ENCODE measurements around the gene AMD1.

AMD1 gene

DNA sequence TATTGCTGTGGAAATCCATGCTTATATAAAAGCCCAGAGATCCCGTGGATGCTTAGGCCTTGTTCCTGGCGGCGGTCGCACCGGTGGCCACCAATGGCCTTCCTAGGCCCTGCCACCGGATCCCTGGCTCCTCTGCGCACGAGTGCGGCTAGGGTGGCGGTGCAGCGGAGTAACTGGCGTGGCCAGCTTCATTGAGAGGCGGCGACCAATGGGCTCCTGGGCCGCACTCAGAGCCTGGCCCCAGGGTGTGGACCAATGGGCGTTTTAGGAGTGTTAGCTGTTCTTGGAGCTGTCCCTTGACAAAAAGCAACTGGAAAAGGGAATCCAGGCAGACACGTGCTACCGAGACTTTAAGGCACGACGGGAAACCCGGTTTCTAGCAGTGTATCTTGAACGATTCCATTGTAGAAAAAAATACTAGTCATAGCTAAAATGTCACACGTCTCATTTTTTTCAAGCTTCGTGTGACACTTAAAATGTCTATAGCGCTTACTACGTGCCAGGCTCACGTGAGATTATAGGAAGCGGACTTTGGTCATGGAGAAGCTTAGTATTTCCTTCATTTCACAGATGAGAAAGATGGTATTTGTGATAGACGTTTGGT is 1.7 kb downstream of the AMD1 start:
- ChIA-PET POLR2A (interaction anchor here (0.7 to 6.5 kb wide), 15 partner anchors 11 to 256 kb away, joined by 3 to 63 read pairs (median 3); partner anchors contain the start of genes CDK19, GTF3C6 and RPF2), CTCF (interaction anchor here (0.6 to 1.6 kb wide), 4 partner anchors 11 to 867 kb away, joined by 3 to 5 read pairs (median 4); no protein-coding TSS in a partner anchor)
- peak; percentile 80 for DNase-seq (ENCODE audit: extremely low spot score)
- TF ChIP-seq SUZ12 (IDR thresholded peaks at IDR 0.05), result no peak
- peak; percentile 78; the same call in 1 of the 2 replicates for TF ChIP-seq ELF4 (IDR thresholded peaks at IDR 0.05)
- TF ChIP-seq LEF1 (IDR thresholded peaks at IDR 0.05; ENCODE audit: borderline replicate concordance), result no peak
- TF ChIP-seq NFRKB (IDR thresholded peaks at IDR 0.05), result no peak
- no peak for TF ChIP-seq HDGF (IDR thresholded peaks at IDR 0.05; ENCODE audit: borderline replicate concordance)
- TF ChIP-seq ZNF384 (IDR thresholded peaks at IDR 0.05), result peak; percentile 32
- TF ChIP-seq L3MBTL2 (conservative IDR thresholded peaks at IDR 0.05), result peak; percentile 95
- no peak for TF ChIP-seq ARNT (IDR thresholded peaks at IDR 0.05)
- TF ChIP-seq, protein P1, sequence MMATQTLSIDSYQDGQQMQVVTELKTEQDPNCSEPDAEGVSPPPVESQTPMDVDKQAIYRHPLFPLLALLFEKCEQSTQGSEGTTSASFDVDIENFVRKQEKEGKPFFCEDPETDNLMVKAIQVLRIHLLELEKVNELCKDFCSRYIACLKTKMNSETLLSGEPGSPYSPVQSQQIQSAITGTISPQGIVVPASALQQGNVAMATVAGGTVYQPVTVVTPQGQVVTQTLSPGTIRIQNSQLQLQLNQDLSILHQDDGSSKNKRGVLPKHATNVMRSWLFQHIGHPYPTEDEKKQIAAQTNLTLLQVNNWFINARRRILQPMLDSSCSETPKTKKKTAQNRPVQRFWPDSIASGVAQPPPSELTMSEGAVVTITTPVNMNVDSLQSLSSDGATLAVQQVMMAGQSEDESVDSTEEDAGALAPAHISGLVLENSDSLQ (IDR thresholded peaks at IDR 0.05), result peak; percentile 75
- TF ChIP-seq SP1 (IDR thresholded peaks at IDR 0.05), result no peak
- no peak for TF ChIP-seq FOXK2 (IDR thresholded peaks at IDR 0.05)

DNA sequence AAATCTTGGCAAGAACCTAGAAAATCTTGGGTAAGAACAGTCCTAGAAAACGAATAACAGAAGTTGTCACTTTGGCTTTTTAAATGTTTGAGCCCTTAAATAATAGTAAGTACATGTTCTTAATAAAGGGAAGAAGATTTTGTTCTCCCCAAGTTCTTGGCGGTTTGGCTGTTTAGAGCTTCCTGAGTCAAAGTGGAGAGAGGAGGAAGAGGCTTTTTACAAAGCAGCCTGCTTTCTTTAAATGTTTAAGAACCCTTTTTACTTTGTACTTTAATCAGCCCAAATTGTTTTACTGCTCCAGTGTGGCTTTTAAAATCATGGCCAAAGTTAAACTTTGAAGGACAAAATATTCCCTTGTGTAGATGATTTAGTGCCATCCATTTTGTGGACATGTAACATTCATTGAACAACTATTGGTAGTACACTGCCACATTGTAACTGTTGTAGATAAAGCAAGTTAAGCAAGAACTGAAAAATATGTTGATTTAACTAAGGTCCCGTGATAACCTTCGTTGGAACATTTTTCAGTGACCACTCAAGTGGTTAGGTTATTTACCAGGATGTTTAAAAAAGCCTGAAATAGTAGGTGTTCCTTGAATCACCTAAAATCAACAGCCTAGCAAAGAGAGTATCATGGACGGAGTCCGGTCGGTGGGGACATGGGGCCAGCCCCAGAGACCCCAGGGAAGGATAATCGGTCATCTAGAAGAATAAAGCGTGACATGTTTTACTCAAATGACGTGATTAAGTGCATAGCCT is 2.4 kb downstream of the AMD1 start:
- TF ChIP-seq, protein P1 (IDR thresholded peaks at IDR 0.05), result peak; percentile 75
- TF ChIP-seq FOXA1 (IDR thresholded peaks at IDR 0.05), result no peak
- TF ChIP-seq SUZ12 (IDR thresholded peaks at IDR 0.05), result no peak
- no peak for TF ChIP-seq FOXM1 (IDR thresholded peaks at IDR 0.05; ENCODE audit: borderline replicate concordance)
- no peak for DNase-seq (ENCODE audit: extremely low spot score)
- POLR2A ChIA-PET, result interaction anchor here (0.7 to 6.5 kb wide), 15 partner anchors 11 to 257 kb away, joined by 3 to 63 read pairs (median 4); partner anchors contain the start of genes CDK19, GTF3C6 and RPF2
- CTCF ChIA-PET, result interaction anchor here (0.6 to 1.6 kb wide), 3 partner anchors 10 to 195 kb away, joined by 3 to 5 read pairs (median 4); no protein-coding TSS in a partner anchor

DNA sequence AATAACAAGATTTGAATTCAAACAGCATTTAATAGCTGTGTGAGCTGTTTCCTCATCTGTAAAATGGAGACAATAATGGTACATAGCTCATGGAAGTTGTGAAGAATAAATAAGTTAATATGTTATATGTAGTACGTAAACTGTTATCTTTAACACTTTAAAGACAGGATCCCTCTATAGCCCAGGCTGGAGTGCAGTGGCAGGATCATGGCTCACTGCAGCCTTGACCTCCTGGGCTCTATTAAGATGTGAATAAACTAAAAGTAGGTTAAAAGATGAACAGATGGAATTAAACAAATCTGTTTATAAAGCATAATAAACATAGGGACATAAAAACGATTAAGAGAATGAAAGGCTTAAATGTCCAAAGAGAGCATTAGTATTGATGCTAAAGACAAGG is 3.0 kb downstream of the AMD1 start:
- DNase-seq (ENCODE audit: extremely low spot score), result no peak
- no peak for TF ChIP-seq ARNT (IDR thresholded peaks at IDR 0.05)
- no peak for TF ChIP-seq ELF4 (IDR thresholded peaks at IDR 0.05)
- TF ChIP-seq L3MBTL2 (conservative IDR thresholded peaks at IDR 0.05), result no peak; the same call in 1 of the 2 replicates
- TF ChIP-seq LEF1 (IDR thresholded peaks at IDR 0.05; ENCODE audit: borderline replicate concordance), result no peak
- peak; percentile 69; the same call in 1 of the 2 replicates for TF ChIP-seq FOXM1 (IDR thresholded peaks at IDR 0.05; ENCODE audit: borderline replicate concordance)
- POLR2A ChIA-PET, result interaction anchor here (1.0 to 6.5 kb wide), 3 partner anchors 10 to 81 kb away, joined by 4 to 63 read pairs (median 43); partner anchors contain the start of genes CDK19 and GTF3C6
- CTCF ChIA-PET, result interaction anchor here (0.6 to 1.6 kb wide), 3 partner anchors 9 to 195 kb away, joined by 3 to 10 read pairs (median 5); no protein-coding TSS in a partner anchor

DNA sequence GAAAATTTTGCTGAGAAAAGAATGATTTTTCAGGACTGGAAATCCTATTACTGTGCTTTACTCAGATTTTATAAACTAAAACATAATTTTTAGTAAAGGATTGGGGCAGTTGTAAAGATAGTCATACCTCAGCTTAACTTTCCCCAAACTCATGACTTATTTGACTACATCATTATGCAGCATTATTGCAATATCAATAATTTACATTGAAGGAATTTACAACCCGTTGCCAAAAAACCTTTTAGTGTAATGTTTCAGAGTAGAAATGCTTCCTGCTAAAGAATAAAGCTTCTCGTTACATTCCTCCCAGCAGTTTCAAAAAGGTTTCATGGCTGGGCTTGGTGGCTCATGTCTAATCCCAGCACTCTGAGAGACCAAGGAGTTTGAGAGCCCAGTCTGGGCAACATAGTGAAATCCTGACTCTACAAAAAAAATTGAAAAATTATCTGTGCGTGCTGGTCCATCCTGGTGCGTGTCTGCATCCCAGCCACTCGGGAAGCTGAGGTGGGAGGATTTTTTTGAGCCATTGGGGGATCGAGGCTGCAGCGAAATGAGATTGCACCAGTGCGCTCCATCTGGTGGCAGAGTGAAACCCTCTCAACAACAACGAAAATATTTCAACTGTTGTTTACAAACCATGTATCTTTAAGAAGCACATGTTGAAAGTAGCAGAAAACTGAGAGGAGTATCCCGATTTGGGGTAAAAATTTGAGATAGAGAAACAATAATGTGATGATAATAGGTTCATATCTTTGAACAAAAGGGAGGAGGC is 4.4 kb downstream of the AMD1 start:
- peak; percentile 43 for DNase-seq (ENCODE audit: extremely low spot score)
- POLR2A ChIA-PET, result interaction anchor here (1.0 to 6.5 kb wide), 4 partner anchors 9 to 350 kb away, joined by 3 to 63 read pairs (median 8); partner anchors contain the start of genes CDK19 and RPF2

DNA sequence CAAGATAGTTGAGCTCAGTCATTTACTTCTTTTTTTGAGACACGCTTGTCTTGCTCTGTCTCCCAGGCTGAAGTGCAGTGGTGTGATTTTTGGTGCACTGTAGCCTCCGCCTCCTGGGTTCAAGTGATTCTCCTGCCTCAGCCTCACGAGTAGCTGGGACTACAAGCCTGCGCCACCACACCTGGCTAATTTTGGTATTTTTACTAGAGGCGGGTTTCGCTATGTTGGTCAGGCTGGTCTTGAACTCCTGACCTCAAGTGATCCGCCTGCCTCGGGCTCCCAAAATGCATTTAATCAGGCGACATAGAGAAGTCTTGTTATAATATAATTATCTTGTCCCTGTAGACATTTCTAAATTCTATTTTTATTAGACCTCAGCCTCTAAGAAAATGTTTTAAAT is 6.1 kb downstream of the AMD1 start:
- TF ChIP-seq FOXA1 (IDR thresholded peaks at IDR 0.05) (no peak), ZNF384 (IDR thresholded peaks at IDR 0.05) (no peak), NFRKB (IDR thresholded peaks at IDR 0.05) (no peak), ARNT (IDR thresholded peaks at IDR 0.05) (no peak), SP1 (IDR thresholded peaks at IDR 0.05) (no peak), LEF1 (IDR thresholded peaks at IDR 0.05; ENCODE audit: borderline replicate concordance) (no peak), FOXM1 (IDR thresholded peaks at IDR 0.05; ENCODE audit: borderline replicate concordance) (no peak), BHLHE40 (IDR thresholded peaks at IDR 0.05; ENCODE audit: borderline replicate concordance) (no peak), CTBP1 (IDR thresholded peaks at IDR 0.05; ENCODE audit: borderline replicate concordance) (no peak), ELF4 (IDR thresholded peaks at IDR 0.05) (no peak), FOXK2 (IDR thresholded peaks at IDR 0.05) (no peak)
- TF ChIP-seq, protein P1 (IDR thresholded peaks at IDR 0.05), result no peak
- no peak for DNase-seq (ENCODE audit: extremely low spot score)
- CTCF ChIA-PET, result no interaction called here
- POLR2A ChIA-PET, result no interaction called here

More for the DNA sequence above, 4.4 kb downstream of the AMD1 start:
- CTCF ChIA-PET, result interaction anchor here (0.6 to 1.5 kb wide), 7 partner anchors 11 to 1109 kb away, joined by 3 to 10 read pairs (median 3); no protein-coding TSS in a partner anchor
- TF ChIP-seq ARNT (IDR thresholded peaks at IDR 0.05), result no peak
- TF ChIP-seq FOXK2 (IDR thresholded peaks at IDR 0.05), result peak; percentile 84
- no peak for TF ChIP-seq SP1 (IDR thresholded peaks at IDR 0.05)
- no peak for TF ChIP-seq HDGF (IDR thresholded peaks at IDR 0.05; ENCODE audit: borderline replicate concordance)
- no peak for TF ChIP-seq FOXM1 (IDR thresholded peaks at IDR 0.05; ENCODE audit: borderline replicate concordance)
- TF ChIP-seq ZNF384 (IDR thresholded peaks at IDR 0.05), result no peak

Measured in HEK293T (cell line).